T-helper 1 cell treated with Interleukin-12 subunit alpha and Interleukin-12 subunit beta and Interleukin-4 antibody, amounts not matched to agents 30 ng/mL and 1 ng/mL, for 36 hours (primary cell): ENCODE measurements around the gene NTM. TPM values are rescaled to one million over a fixed set of nuclear protein-coding genes. Genes with fewer than 3 reads are reported as not detected.
"Not testable (repeated sequence)": the region's sequence is repeated elsewhere in the genome, so short reads cannot be mapped to it uniquely, and the experiment has no call there.

Experiments used
- intact Hi-C: fragments of 100-400 bp; cut with micrococcal nuclease; formaldehyde crosslinking; loops from one replicate; pipeline ENCODE4 v1.15.1; 2024
- total RNA-seq: library from RNA; stranded (reverse); gene quantifications from 2 replicates; pipeline ENCODE4 v1.2.3, GENCODE V29; 2022

Gene NTM
- total RNA-seq, 1 donor from 2014 or later, result not detected

- intact Hi-C loops, result no loop called here
Observed at GRCh38 chr11:131666006-131666405, 295.6 kb downstream of the NTM start.

- intact Hi-C loops, result no loop called here
Observed at GRCh38 chr11:131666617-131667016, 296.2 kb downstream of the NTM start.

GRCh38 chr11:131667566-131667965 lies 297.2 kb downstream of the NTM start:
- intact Hi-C loops, result no loop called here

- intact Hi-C loops, result no loop called here
Observed at GRCh38 chr11:131668500-131669400, 298.3 kb downstream of the NTM start.

GRCh38 chr11:131669401-131669780 lies 299.0 kb downstream of the NTM start:
- intact Hi-C loops, result no loop called here

- intact Hi-C loops, result loop anchor here (5.0 to 10.0 kb wide), 2 partner anchors 424 to 1236 kb away; no protein-coding TSS in a partner anchor
Observed at GRCh38 chr11:131670876-131671275, 300.5 kb downstream of the NTM start.

GRCh38 chr11:131671320-131671719 lies 300.9 kb downstream of the NTM start:
- intact Hi-C loops, result loop anchor here (5.0 to 10.0 kb wide), 2 partner anchors 424 to 1237 kb away; no protein-coding TSS in a partner anchor

- intact Hi-C loops, result loop anchor here (5.0 to 10.0 kb wide), 2 partner anchors 424 to 1237 kb away; no protein-coding TSS in a partner anchor
Observed at GRCh38 chr11:131671734-131672133, 301.3 kb downstream of the NTM start.

- intact Hi-C loops, result loop anchor here (5.0 to 10.0 kb wide), 2 partner anchors 425 to 1237 kb away; no protein-coding TSS in a partner anchor
Observed at GRCh38 chr11:131672191-131672590, 301.8 kb downstream of the NTM start.

GRCh38 chr11:131674051-131674755 lies 303.8 kb downstream of the NTM start:
- intact Hi-C loops, result loop anchor here (1.0 to 10.0 kb wide), 3 partner anchors 427 to 1239 kb away; no protein-coding TSS in a partner anchor

GRCh38 chr11:131675121-131675888 lies 304.9 kb downstream of the NTM start:
- intact Hi-C loops, result loop anchor here (10.0 kb wide), 1 partner anchor 1241 kb away; no protein-coding TSS in a partner anchor

- intact Hi-C loops, result loop anchor here (10.0 kb wide), 1 partner anchor 1243 kb away; no protein-coding TSS in a partner anchor
Observed at GRCh38 chr11:131677828-131678470, 307.5 kb downstream of the NTM start.

GRCh38 chr11:131678658-131679340 lies 308.4 kb downstream of the NTM start:
- intact Hi-C loops, result loop anchor here (10.0 kb wide), 1 partner anchor 1244 kb away; no protein-coding TSS in a partner anchor

GRCh38 chr11:131680448-131680847 lies 310.0 kb downstream of the NTM start:
- intact Hi-C loops, result not testable (repeated sequence)

GRCh38 chr11:131681920-131682319 lies 311.5 kb downstream of the NTM start:
- intact Hi-C loops, result no loop called here

- intact Hi-C loops, result no loop called here
Observed at GRCh38 chr11:131682373-131683015, 312.1 kb downstream of the NTM start.

GRCh38 chr11:131683131-131683530 lies 312.7 kb downstream of the NTM start:
- intact Hi-C loops, result no loop called here

GRCh38 chr11:131683666-131684065 lies 313.3 kb downstream of the NTM start:
- intact Hi-C loops, result no loop called here
